ENCODE data around the gene SVOP.
"Not testable (repeated sequence)": the region's sequence is repeated elsewhere in the genome, so short reads cannot be mapped to it uniquely, and the experiment has no call there.

SVOP gene

GRCh38 chr12:109020796-109021380 lies at the start of gene SVOP:
TSS of gene SVOP (minus strand) at chr12:109021068. CDS start at chr12:109020868, 200 bp downstream.
- peak; percentile 88 for DNase-seq (ENCODE audit: low spot score)

GRCh38 chr12:109069307-109070271 lies 48.7 kb upstream of the SVOP start:
- no peak for DNase-seq (ENCODE audit: low spot score)

GRCh38 chr12:109065853-109066193 lies 45.0 kb upstream of the SVOP start:
- DNase-seq (ENCODE audit: low spot score), result no peak

GRCh38 chr12:109065154-109065852 lies 44.4 kb upstream of the SVOP start:
- DNase-seq (ENCODE audit: low spot score), result no peak

- no peak for DNase-seq (ENCODE audit: low spot score)
Measured at GRCh38 chr12:109064143-109064542, 43.3 kb upstream of the SVOP start.

GRCh38 chr12:109058773-109059172 lies 37.9 kb upstream of the SVOP start:
- no peak for DNase-seq (ENCODE audit: low spot score)

GRCh38 chr12:109057376-109057775 lies 36.5 kb upstream of the SVOP start:
- DNase-seq (ENCODE audit: low spot score), result no peak

GRCh38 chr12:109056891-109057290 lies 36.0 kb upstream of the SVOP start:
- no peak for DNase-seq (ENCODE audit: low spot score)

GRCh38 chr12:109054520-109054919 lies 33.7 kb upstream of the SVOP start:
- DNase-seq (ENCODE audit: low spot score), result no peak

GRCh38 chr12:109054124-109054513 lies 33.3 kb upstream of the SVOP start:
- DNase-seq (ENCODE audit: low spot score), result not testable (repeated sequence)

- DNase-seq (ENCODE audit: low spot score), result no peak
Measured at GRCh38 chr12:109053382-109054123, 32.7 kb upstream of the SVOP start.

- DNase-seq (ENCODE audit: low spot score), result peak; percentile 91
Measured at GRCh38 chr12:109052414-109053323, 31.8 kb upstream of the SVOP start, which contains the start of gene USP30. TSS of gene USP30 (plus strand) at chr12:109052576. CDS start at chr12:109052679, 103 bp downstream.

- DNase-seq (ENCODE audit: low spot score), result no peak
Measured at GRCh38 chr12:109052097-109052413, 31.2 kb upstream of the SVOP start.

- not testable (repeated sequence) for DNase-seq (ENCODE audit: low spot score)
Measured at GRCh38 chr12:109049794-109050193, 28.9 kb upstream of the SVOP start.

GRCh38 chr12:109048706-109049105 lies 27.8 kb upstream of the SVOP start:
- not testable (repeated sequence) for DNase-seq (ENCODE audit: low spot score)

- DNase-seq (ENCODE audit: low spot score), result no peak
Measured at GRCh38 chr12:109047081-109047805, 26.4 kb upstream of the SVOP start.

- DNase-seq (ENCODE audit: low spot score), result no peak
Measured at GRCh38 chr12:109044241-109044640, 23.4 kb upstream of the SVOP start.

- no peak for DNase-seq (ENCODE audit: low spot score)
Measured at GRCh38 chr12:109036975-109037374, 16.1 kb upstream of the SVOP start.

GRCh38 chr12:109033239-109034196 lies 12.7 kb upstream of the SVOP start:
- no peak for DNase-seq (ENCODE audit: low spot score)

All from left forelimb (tissue), 1 donor.